A549 (cell line): ENCODE data around the gene CASP9.
"Not testable (repeated sequence)": the region's sequence is repeated elsewhere in the genome, so short reads cannot be mapped to it uniquely, and the experiment has no call there.

Experiments used
- CEBPB ChIP-seq, 2 experiments: fragments of >200 bp in 1 of 2; sonication (Bioruptor Twin) in 1 of 2; formaldehyde crosslinking in 1 of 2; IDR thresholded peaks; 2 replicates each; pipeline ENCODE4 v1.6.1; 2012 to 2016
- CHD2 ChIP-seq: fragments of 150-350 bp; IDR thresholded peaks from 2 replicates; pipeline ENCODE4 v1.6.1; 2014; ENCODE audit warnings: low read length; ENCODE audit not compliant: partially characterized antibody
- CTCF ChIP-seq: fragments of >200 bp; sonication (Bioruptor Twin); formaldehyde crosslinking; IDR thresholded peaks from 3 replicates; pipeline ENCODE4 v1.5.1; 2016
- EP300 ChIP-seq, 2 experiments: fragments of >200 bp; sonication (Bioruptor Twin); formaldehyde crosslinking; IDR thresholded peaks; 2 replicates in 1 of 2; 3 replicates in 1 of 2; pipeline ENCODE4 v1.6.1; 2016 to 2017
- ESRRA ChIP-seq: fragments of 150-350 bp; IDR thresholded peaks from 2 replicates; pipeline ENCODE4 v1.6.1; 2014; ENCODE audit warnings: mild to moderate bottlenecking, low read length, borderline replicate concordance
- HOXA7 ChIP-seq: fragments of 250-450 bp; sonication (Bioruptor Pico); IDR thresholded peaks from 2 replicates; pipeline ENCODE4 v1.5.0; 2020; ENCODE audit warnings: mild to moderate bottlenecking, moderate library complexity
- JUNB ChIP-seq: fragments of >200 bp; sonication (Bioruptor Twin); formaldehyde crosslinking; IDR thresholded peaks from 2 replicates; pipeline ENCODE4 v1.6.1; 2016
- NR3C1 ChIP-seq: fragments of >200 bp; sonication (Bioruptor Twin); formaldehyde crosslinking; IDR thresholded peaks from 3 replicates; pipeline ENCODE4 v1.6.1; 2017
- PHF8 ChIP-seq: fragments of 200-600 bp; sonication (generic); IDR thresholded peaks from 2 replicates; pipeline ENCODE4 v1.6.1; 2016; ENCODE audit warnings: low read depth, mild to moderate bottlenecking, antibody characterized with exemption, moderate library complexity, borderline replicate concordance
- POLR2A ChIP-seq: IDR thresholded peaks from 2 replicates; pipeline ENCODE4 v1.6.1; 2012; ENCODE audit warnings: mild to moderate bottlenecking, low read length
- POLR2AphosphoS2 ChIP-seq: conservative IDR thresholded peaks from 2 replicates; pipeline ENCODE4 v1.6.1; 2012; ENCODE audit warnings: low read length, improper control_type of control experiment, inconsistent platforms
- RFX5 ChIP-seq: fragments of 450-650 bp; IDR thresholded peaks from 2 replicates; pipeline ENCODE4 v1.7.1; 2014; ENCODE audit warnings: antibody characterized with exemption, mild to moderate bottlenecking, moderate library complexity
- TFCP2L1 ChIP-seq: fragments of 250-450 bp; sonication (Bioruptor Pico); IDR thresholded peaks from 2 replicates; pipeline ENCODE4 v1.5.0; 2021; ENCODE audit warnings: mild to moderate bottlenecking
- ZC3H11A ChIP-seq: fragments of 450-650 bp; IDR thresholded peaks from 2 replicates; pipeline ENCODE4 v1.6.1; 2014; ENCODE audit warnings: antibody characterized with exemption, mild to moderate bottlenecking

GRCh38 chr1:15484443-15484842 lies 39.6 kb downstream of the CASP9 start:
- not testable (repeated sequence) for TF ChIP-seq CEBPB (IDR thresholded peaks at IDR 0.05); EP300 (IDR thresholded peaks at IDR 0.05); POLR2A; CTCF; RFX5; JUNB; CHD2; ESRRA; NR3C1; PHF8; POLR2AphosphoS2; ZC3H11A; HOXA7; TFCP2L1
